ENCODE data around the gene ZNF865. TPM values are rescaled to one million over a fixed set of nuclear protein-coding genes. Genes with fewer than 3 reads are reported as not detected.

ZNF865 gene
- total and polyA plus RNA-seq, 2 of the 8 experiments (the other 6 are each of a cell fraction or from before 2014, with no cell fraction given): 3.5 to 13.6 TPM

- Histone ChIP-seq H4K20me1 (replicated peaks in 1 of 2; ENCODE audit: control insufficient read depth in 1 of 2, insufficient read depth in 2 of 2, low read length in 2 of 2) (peaks cover 0 to 4% of the 10 kb centered on the region in 2 experiments), H4K8ac (ENCODE audit: extremely low read depth, insufficient read depth, low read length) (no peak overlapping the region), H2BK15ac (ENCODE audit: low read length) (no peak overlapping the region), H3K79me1 (ENCODE audit: low read depth, low read length) (peaks cover 11% of the 10 kb centered on the region), H3K9me3 (ENCODE audit: insufficient read depth in 2 of 2, low read depth in 1 of 2, low read length in 1 of 2) (no peaks in the 10 kb centered on the region), H3K23ac (ENCODE audit: insufficient read length) (no peak overlapping the region), H3K23me2 (ENCODE audit: low read depth, low read length) (peaks cover 35% of the 10 kb centered on the region), H3K27ac (ENCODE audit: low read depth, low read length) (no peak overlapping the region), H3K4me3 (ENCODE audit: extremely low read depth in 1 of 4, insufficient read depth in 2 of 4, low read depth in 3 of 4, low read length in 4 of 4) (no peak overlapping the region), H2BK20ac (ENCODE audit: low read length) (no peak overlapping the region), H2AK5ac (ENCODE audit: low read depth, low read length) (no peak overlapping the region), H3K14ac (ENCODE audit: insufficient read length) (no peak overlapping the region), H2BK5ac (ENCODE audit: low read depth, low read length) (no peak overlapping the region), H3K56ac (replicated peaks; ENCODE audit: insufficient read length, low read depth, low read length) (no peak overlapping the region), H3K4ac (replicated peaks; ENCODE audit: insufficient read length, low read depth, low read length) (no peak overlapping the region), H2BK12ac (ENCODE audit: low read depth, low read length) (no peak overlapping the region), H4K5ac (ENCODE audit: insufficient read length, low read depth, low read length) (no peak overlapping the region), H3K36me3 (ENCODE audit: control insufficient read depth in 2 of 4, insufficient read depth in 4 of 4, low read length in 3 of 4) (peaks cover 7 to 13% (median 11%) of the 10 kb centered on the region in 4 experiments), H3K79me2 (ENCODE audit: control insufficient read depth in 1 of 2, insufficient read depth in 2 of 2, low read length in 2 of 2) (peaks cover 4 to 21% of the 10 kb centered on the region in 2 experiments; a peak in 3 of 4 replicates), H3K9ac (replicated peaks in 1 of 4; ENCODE audit: extremely low read depth in 1 of 4, low read depth in 3 of 4, low read length in 3 of 4) (no peak overlapping the region), H2AFZ (ENCODE audit: low read length) (no peak overlapping the region), H4K91ac (replicated peaks; ENCODE audit: insufficient read length, low read length) (no peak overlapping the region), H3K4me1 (replicated peaks in 1 of 4; ENCODE audit: control insufficient read depth in 3 of 4, insufficient read depth in 4 of 4, low read length in 3 of 4) (peaks cover 0 to 18% (median 10%) of the 10 kb centered on the region in 4 experiments; a peak in 6 of 7 replicates), H3K27me3 (replicated peaks in 1 of 4; ENCODE audit: control insufficient read depth in 3 of 4, extremely low read depth in 1 of 4, insufficient read depth in 3 of 4, low read length in 3 of 4) (no peaks in the 10 kb centered on the region), H3K18ac (ENCODE audit: extremely low read depth, low read length) (no peak overlapping the region), H3K4me2 (ENCODE audit: insufficient read depth in 1 of 2, low read depth in 2 of 2, low read length in 2 of 2) (no peak overlapping the region; a peak in 1 of 4 replicates), H2BK120ac (replicated peaks; ENCODE audit: low read depth, low read length) (no peak overlapping the region)
- 88% methylated on average over 5 of the region's 5 CpGs; no CpG with 5 or more reads in 1 of the 2 experiments for WGBS, 2 experiments (ENCODE audit: extremely low coverage in 1 of 2, insufficient coverage in 1 of 2, insufficient read length in 1 of 2, insufficient replicate concordance in 2 of 2, low coverage in 1 of 2, low lambda C conversion rate in 2 of 2, missing lambda C conversion rate in 1 of 2)
- FAIRE-seq (no peak), DNase-seq (ENCODE audit: low read depth in 1 of 2, low spot score in 2 of 2) (no peak)
- CTCF ChIA-PET (ENCODE audit: partially characterized antibody): interaction anchor here (4.0 to 6.9 kb wide), 3 partner anchors 7 to 14 kb away, joined by 18 to 56 read pairs (median 30); no protein-coding TSS in a partner anchor
- POLR2A ChIA-PET (ENCODE audit: partially characterized antibody): interaction anchor here (0.7 to 9.2 kb wide), 6 partner anchors 11 to 240 kb away, joined by 3 to 96 read pairs (median 3); partner anchors contain the start of genes FIZ1 and ZNF784
- TF ChIP-seq CTCF (IDR thresholded peaks at IDR 0.05; ENCODE audit: control extremely low read depth in 1 of 3, insufficient read depth in 1 of 3, low read depth in 1 of 3, low read length in 3 of 3): no peak
- no peak for TF ChIP-seq CBX8 (IDR thresholded peaks at IDR 0.05; ENCODE audit: borderline replicate concordance, low read depth, low read length)
- no peak for TF ChIP-seq SIX5 (IDR thresholded peaks at IDR 0.05; ENCODE audit: low read depth, low read length)
- TF ChIP-seq NRF1 (IDR thresholded peaks at IDR 0.05; ENCODE audit: low read depth, low read length): no peak
- TF ChIP-seq TCF12 (IDR thresholded peaks at IDR 0.05; ENCODE audit: low read depth, low read length): no peak
- no peak for TF ChIP-seq ATF3 (IDR thresholded peaks at IDR 0.05; ENCODE audit: insufficient read depth, low read depth, low read length)
- TF ChIP-seq JUND (IDR thresholded peaks at IDR 0.05; ENCODE audit: low read length): no peak
Observed at GRCh38 chr19:55645512-55645881, 40.0 kb downstream of the ZNF865 start.

Measured in H1 (cell line).